B cell (primary cell): ENCODE measurements around the gene PPP1R12C.

Experiments
- EZH2 ChIP-seq: IDR thresholded peaks from 2 replicates; pipeline ENCODE4 v1.6.1; 2012; ENCODE audit warnings: borderline replicate concordance, low read depth, mild to moderate bottlenecking, moderate library complexity, low read length; ENCODE audit not compliant: insufficient read depth, poor library complexity, severe bottlenecking
- TF ChIP-seq, protein P1 (sequence below): fragments of 200-600 bp; IDR thresholded peaks from one replicate; pipeline ENCODE4 v1.8.0; 2022; ENCODE audit warnings: antibody characterized with exemption, mild to moderate bottlenecking

DNA sequence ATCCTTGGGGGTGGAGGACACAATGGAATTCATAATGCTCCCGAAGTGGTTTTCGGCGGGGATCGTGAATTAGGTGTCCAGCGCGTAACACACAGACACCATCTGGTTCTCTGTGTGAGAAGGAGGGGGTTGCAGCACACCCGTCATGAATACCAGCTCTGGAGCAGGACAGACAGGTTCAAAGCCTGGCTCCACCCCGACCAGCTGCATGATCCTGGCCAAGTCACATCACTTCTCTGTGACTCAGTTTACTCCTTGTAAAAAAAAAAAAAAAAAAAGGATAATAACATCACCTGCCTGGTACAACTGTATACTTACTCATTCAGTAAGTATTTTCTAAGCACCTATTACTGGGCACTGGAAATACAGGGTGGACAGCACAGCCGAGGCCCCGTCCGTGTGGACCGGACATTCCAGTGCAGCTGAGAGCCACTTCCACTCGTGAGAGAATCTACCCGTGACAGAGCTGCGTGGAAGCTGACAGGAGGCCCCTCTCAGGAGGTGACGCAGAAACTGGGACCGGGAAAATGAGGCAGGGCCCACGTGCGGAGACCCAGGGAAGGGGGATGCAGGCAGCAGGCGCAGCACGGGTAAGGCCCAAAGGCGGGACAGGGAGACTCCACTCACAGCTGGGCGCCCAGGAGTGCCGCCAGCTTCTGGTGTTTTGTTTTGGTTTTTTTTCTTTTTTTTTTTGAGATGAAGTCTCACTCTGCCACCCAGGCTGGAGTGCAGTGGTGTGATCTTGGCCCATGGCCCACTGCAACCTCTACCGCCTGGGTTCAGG lies 66.5 kb downstream of the PPP1R12C start:
- TF ChIP-seq, protein P1, sequence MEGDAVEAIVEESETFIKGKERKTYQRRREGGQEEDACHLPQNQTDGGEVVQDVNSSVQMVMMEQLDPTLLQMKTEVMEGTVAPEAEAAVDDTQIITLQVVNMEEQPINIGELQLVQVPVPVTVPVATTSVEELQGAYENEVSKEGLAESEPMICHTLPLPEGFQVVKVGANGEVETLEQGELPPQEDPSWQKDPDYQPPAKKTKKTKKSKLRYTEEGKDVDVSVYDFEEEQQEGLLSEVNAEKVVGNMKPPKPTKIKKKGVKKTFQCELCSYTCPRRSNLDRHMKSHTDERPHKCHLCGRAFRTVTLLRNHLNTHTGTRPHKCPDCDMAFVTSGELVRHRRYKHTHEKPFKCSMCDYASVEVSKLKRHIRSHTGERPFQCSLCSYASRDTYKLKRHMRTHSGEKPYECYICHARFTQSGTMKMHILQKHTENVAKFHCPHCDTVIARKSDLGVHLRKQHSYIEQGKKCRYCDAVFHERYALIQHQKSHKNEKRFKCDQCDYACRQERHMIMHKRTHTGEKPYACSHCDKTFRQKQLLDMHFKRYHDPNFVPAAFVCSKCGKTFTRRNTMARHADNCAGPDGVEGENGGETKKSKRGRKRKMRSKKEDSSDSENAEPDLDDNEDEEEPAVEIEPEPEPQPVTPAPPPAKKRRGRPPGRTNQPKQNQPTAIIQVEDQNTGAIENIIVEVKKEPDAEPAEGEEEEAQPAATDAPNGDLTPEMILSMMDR: no peak
- no peak for TF ChIP-seq EZH2
